ENCODE results near the gene EMC9. TPM values are rescaled to one million over a fixed set of nuclear protein-coding genes. Genes with fewer than 3 reads are reported as not detected.

Gene EMC9
- total and polyA plus RNA-seq, 2 of the 8 experiments (the other 6 are each of a cell fraction or from before 2014, with no cell fraction given): 38.4 to 47.2 TPM

DNA sequence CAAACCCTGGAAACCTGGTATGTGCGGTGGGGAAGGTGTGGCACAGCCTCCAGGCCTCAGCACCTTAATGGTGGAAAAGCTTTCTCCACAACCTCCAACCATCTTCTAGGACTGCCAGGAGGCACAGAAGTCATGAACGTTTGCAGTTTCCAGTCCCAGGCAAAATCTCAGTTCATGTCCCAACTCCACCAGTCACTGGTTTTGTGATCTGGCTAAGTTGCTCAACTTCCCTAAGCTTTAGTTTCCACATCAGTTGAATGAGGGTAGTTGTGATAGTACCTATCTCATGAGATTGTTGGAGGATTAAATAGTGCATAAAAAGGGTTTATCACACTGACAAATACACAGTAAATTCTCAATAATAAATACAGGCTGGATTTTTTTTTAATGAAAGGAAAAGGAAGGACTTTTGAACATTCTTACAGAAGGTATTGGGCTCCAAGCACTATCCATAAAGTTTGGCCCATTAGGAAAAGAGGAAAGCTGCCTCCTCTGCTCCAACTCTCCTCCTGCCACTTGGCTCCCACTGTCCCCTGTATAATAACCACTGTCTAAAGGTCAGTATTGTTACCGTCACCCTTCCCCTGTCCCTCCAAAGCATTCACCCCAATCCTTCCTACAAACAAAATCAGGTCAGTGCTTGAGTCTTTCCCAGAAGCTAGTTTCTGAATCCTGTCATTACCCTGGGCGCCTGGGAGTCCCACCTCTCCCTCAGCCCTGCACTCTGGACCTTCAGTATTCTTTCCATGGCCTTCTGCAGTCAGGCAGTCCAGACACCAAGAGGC is 41.0 kb downstream of the EMC9 start (continued):
- TF ChIP-seq SUZ12 (IDR thresholded peaks at IDR 0.05; ENCODE audit: low read length) (no peak), CREB1 (IDR thresholded peaks at IDR 0.05) (no peak), ASH2L (IDR thresholded peaks at IDR 0.05; ENCODE audit: low read length) (no peak)
- TF ChIP-seq, protein P1, sequence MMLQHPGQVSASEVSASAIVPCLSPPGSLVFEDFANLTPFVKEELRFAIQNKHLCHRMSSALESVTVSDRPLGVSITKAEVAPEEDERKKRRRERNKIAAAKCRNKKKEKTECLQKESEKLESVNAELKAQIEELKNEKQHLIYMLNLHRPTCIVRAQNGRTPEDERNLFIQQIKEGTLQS (IDR thresholded peaks at IDR 0.05; ENCODE audit: insufficient read depth, low read depth, low read length): no peak

All from H1 (cell line).